ENCODE measurements around the gene SPATA19.

Gene SPATA19

DNA sequence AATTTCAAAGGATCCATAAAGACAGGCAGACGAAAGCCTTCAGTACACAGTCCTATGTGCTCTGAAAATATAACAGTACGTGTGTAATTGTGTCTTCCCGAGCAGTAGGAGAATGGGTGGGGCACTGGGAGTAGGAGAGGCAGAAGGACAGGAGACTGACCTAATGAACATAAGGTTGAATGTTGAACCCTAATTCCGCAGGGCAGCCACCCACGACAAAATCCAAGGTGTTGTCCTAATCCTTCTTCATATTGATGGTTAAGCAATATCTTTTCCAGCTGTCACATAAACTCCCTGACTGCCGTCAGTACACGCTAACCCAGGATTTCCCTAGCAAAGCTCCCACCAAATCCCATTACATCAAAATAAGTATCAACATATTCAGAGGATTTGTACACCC lies 34.5 kb downstream of the SPATA19 start:
- no peaks in the 10 kb centered on the region for H3K36me3 ChIP-seq (ENCODE audit: control insufficient read depth in 2 of 2, insufficient read depth in 1 of 2, low read length in 2 of 2)
- ChIA-PET POLR2A (no interaction called here), CTCF (interaction anchor here (1.0 kb wide), 1 partner anchor 24 kb away, joined by 3 read pairs; no protein-coding TSS in a partner anchor)
- H3K9me3 ChIP-seq (ENCODE audit: control insufficient read depth, insufficient read depth, low read depth, low read length): no peaks in the 10 kb centered on the region
- no peak overlapping the region for H3K4me3 ChIP-seq (ENCODE audit: low read depth, low read length)
- no peak overlapping the region for H3K27ac ChIP-seq (ENCODE audit: extremely low read depth, low read depth, low read length)
- TF ChIP-seq ZNF211 (tag by site-specific recombination; IDR thresholded peaks at IDR 0.05; ENCODE audit: low read depth) (no peak), ZNF660 (tag by site-specific recombination; IDR thresholded peaks at IDR 0.05) (no peak)
- no peaks in the 10 kb centered on the region for H3K4me1 ChIP-seq (ENCODE audit: control insufficient read depth, insufficient read depth, low read length)

DNA sequence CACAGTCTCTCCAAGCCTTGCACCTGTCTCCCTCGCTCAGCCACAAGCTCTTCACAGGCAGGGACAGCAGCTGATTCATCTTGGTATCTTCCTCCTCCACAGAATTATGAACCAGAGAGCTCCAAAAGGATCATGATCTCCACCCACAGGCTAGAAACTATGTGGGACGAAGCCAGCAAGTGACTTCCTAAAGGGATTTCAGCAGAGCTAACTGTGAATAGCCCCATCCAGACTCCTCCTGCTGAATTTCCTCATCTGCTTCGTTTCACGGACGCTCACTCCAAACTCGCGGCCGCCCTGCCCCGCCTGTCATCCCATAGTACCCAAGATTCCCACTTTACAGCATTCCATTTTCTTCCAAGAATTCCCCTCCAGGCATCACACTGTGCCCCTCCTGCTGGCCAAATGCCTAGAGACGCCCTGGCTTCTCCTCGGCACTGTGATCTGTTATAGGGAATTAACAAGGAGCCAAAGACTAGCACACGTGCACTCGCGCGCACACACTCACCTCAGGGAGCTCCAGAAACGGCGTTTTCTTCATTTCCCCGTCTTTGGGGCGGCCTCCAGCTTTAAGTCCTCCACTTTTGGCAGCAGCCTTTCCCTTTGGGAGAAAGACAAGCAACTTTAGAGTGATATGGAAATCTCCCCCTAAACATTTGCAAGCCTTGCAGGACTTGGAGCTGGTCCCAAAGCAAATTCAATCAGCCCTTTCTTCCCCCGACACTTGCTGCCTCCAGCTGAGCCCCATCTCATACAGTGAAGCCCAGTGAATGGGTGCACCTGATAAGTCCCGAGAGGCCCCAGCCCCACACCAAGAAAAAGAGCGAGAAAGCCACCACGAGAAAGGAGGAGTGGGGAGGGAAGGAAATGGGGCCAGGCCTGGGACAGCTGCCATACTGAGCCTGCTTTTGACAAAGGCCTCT lies 35.5 kb downstream of the SPATA19 start:
- Histone ChIP-seq H3K9me3 (ENCODE audit: control insufficient read depth, insufficient read depth, low read depth, low read length) (no peaks in the 10 kb centered on the region), H3K4me1 (ENCODE audit: control insufficient read depth, insufficient read depth, low read length) (no peaks in the 10 kb centered on the region), H3K36me3 (ENCODE audit: control insufficient read depth in 2 of 2, insufficient read depth in 1 of 2, low read length in 2 of 2) (no peaks in the 10 kb centered on the region), H3K27ac (ENCODE audit: extremely low read depth, low read depth, low read length) (no peak overlapping the region), H3K4me3 (ENCODE audit: low read depth, low read length) (no peak overlapping the region)
- ChIA-PET POLR2A (no interaction called here), CTCF (interaction anchor here (1.0 kb wide), 1 partner anchor 25 kb away, joined by 3 read pairs; no protein-coding TSS in a partner anchor)
- no peak for TF ChIP-seq SETDB1 (IDR thresholded peaks at IDR 0.05; ENCODE audit: insufficient read length, low read length)
- TF ChIP-seq PRDM2 (tag by site-specific recombination; IDR thresholded peaks at IDR 0.05; ENCODE audit: borderline replicate concordance): no peak
- no peak for TF ChIP-seq ZNF629 (tag by site-specific recombination; IDR thresholded peaks at IDR 0.05)
- no peak for TF ChIP-seq ZNF701 (tag by site-specific recombination; IDR thresholded peaks at IDR 0.05)

GRCh38 chr11:133808393-133809140 lies 36.7 kb downstream of the SPATA19 start:
- Histone ChIP-seq H3K9me3 (ENCODE audit: control insufficient read depth, insufficient read depth, low read depth, low read length) (no peaks in the 10 kb centered on the region), H3K4me3 (ENCODE audit: low read depth, low read length) (no peak overlapping the region), H3K36me3 (ENCODE audit: control insufficient read depth in 2 of 2, insufficient read depth in 1 of 2, low read length in 2 of 2) (no peaks in the 10 kb centered on the region), H3K27ac (ENCODE audit: extremely low read depth, low read depth, low read length) (no peak overlapping the region), H3K4me1 (ENCODE audit: control insufficient read depth, insufficient read depth, low read length) (no peaks in the 10 kb centered on the region)
- POLR2A ChIA-PET: no interaction called here
- TF ChIP-seq PRDM1 (tag by site-specific recombination; IDR thresholded peaks at IDR 0.05) (no peak), TCF7L2 (IDR thresholded peaks at IDR 0.05; ENCODE audit: borderline replicate concordance, low read depth, low read length) (0 out of 2 replicates have a peak, but pooled peaks have one; percentile 35), HIC1 (tag by site-specific recombination; IDR thresholded peaks at IDR 0.05) (no peak), ZNF830 (tag by site-specific recombination; IDR thresholded peaks at IDR 0.05; ENCODE audit: low read depth) (no peak)
- CTCF ChIA-PET: interaction anchor here (0.6 kb wide), 1 partner anchor 21 kb away, joined by 3 read pairs; no protein-coding TSS in a partner anchor

All from HEK293 (cell line).